Inflammatory macrophage treated with lipopolysaccharide for 4 hours (primary cell): ENCODE measurements around the gene ACTA2.

Experiments used
- DNase-seq: peaks from one replicate; pipeline ENCODE4 v3.0.0-alpha.2; 2020

The ACTA2 gene

GRCh38 chr10:88918191-88918905, 34.2 kb downstream of the ACTA2 start:
- no peak for DNase-seq

DNA sequence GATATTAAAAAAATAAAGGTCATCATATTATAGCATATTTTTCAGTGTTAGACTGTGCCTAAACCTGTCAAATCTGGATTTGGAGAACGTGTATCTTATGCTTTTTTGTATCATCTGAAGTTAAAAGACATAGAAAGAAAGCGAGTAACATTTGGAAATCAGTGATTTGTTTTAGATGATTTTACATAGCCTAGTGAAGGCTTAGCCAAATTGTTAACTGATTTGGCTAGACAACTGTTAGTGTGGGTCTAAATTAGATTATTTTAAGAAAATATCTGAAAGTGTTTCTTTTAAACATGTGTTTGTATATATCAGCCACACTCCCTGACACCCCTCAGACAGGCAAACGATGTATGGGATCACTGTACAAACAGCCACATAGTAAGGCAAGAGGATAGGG, 35.6 kb downstream of the ACTA2 start:
- no peak for DNase-seq

GRCh38 chr10:88916231-88916630, 36.3 kb downstream of the ACTA2 start:
- no peak for DNase-seq

DNA sequence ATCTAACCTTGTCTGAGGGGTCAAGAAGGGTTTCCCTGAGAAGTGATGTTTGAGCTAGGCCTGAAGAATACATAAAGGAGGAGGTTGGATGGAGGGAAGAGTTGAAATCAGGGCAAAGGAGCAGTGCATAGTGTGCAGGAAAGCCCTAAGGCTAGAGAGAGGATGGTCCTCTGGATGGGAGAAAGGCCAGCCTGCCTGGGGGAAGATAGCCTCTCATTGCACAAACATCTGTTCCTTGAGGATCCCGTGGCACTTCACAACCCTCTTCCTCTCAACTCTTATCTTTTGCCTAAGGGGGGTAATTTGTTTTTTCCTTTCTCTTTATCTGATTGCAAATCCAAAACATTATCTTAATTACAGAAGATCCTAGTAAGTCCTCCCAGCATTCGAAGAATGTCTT, 36.8 kb downstream of the ACTA2 start:
- no peak for DNase-seq

- no peak for DNase-seq
Observed at GRCh38 chr10:88913788-88914187, 38.8 kb downstream of the ACTA2 start.

GRCh38 chr10:88913127-88913526, 39.4 kb downstream of the ACTA2 start:
- no peak for DNase-seq

DNA sequence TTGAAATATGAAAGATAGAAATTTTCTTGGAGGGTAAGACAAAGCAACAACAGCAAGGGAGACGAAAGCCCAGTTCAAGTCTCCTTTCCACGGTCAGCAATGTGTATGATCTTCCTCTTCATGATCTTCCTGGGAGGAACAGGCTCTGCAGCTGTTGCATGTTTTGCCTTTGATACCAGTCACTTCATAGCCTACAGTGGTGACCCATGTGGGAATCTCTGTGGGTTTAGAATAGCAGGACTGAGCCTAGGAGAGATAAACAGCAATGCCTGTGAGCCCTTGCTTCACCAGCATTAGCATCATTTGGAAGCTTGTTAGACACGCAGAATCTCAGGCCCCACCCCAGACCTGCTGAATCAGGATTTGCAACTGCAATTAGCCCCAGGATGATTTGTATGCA, 40.7 kb downstream of the ACTA2 start:
- no peak for DNase-seq

DNA sequence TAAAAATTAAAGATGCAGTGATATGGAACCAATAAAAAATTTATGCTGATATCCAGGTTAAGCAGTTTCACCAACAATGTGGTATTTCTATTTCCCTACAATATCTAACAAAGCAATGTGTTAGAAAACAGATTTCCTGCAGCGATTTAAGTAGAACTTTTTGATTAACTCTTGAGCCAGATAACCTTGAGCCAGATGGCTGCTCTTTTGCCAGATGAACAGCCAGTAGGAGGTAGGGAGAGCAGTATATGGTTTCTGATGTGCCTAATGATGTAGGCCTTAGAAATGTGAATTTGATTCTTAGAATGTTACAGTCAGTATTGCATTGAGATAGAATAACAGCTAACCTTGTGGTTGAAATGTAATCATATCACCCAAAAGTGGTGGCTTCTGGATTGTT, 41.5 kb downstream of the ACTA2 start:
- DNase-seq = no peak

DNA sequence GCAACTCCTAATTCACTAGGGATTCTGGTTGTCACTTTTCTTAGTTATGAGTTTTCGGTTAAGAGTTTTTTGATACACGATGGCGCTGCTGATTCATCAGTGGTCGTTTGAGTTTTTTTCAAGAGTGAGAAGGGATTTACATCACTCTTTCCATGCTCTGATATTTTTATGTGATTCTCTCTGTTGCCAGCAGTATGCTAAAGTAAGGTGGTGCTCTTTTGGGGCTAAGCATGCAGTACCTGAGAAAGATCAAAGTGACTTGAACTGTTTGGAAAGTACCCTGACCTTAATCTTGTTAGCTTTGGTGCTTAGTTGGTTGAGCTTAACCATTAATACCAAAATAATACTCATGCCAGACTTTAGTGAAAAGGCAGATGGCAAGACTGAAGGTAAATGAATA, 44.4 kb downstream of the ACTA2 start:
- DNase-seq = no peak

GRCh38 chr10:88906921-88907320, 45.7 kb downstream of the ACTA2 start:
- no peak for DNase-seq

GRCh38 chr10:88903715-88904114, 48.9 kb downstream of the ACTA2 start:
- no peak for DNase-seq

GRCh38 chr10:88901984-88902789, 50.4 kb downstream of the ACTA2 start:
- no peak for DNase-seq

- peak; percentile 94 for DNase-seq
Observed at GRCh38 chr10:88901206-88901983, 51.2 kb downstream of the ACTA2 start.

- DNase-seq = no peak
Observed at GRCh38 chr10:88899886-88900285, 52.7 kb downstream of the ACTA2 start.

- DNase-seq = no peak
Observed at GRCh38 chr10:88898727-88899126, 53.8 kb downstream of the ACTA2 start.

GRCh38 chr10:88896994-88897853, 55.3 kb downstream of the ACTA2 start:
- no peak for DNase-seq

- DNase-seq = no peak
Observed at GRCh38 chr10:88896372-88896993, 56.1 kb downstream of the ACTA2 start.

DNA sequence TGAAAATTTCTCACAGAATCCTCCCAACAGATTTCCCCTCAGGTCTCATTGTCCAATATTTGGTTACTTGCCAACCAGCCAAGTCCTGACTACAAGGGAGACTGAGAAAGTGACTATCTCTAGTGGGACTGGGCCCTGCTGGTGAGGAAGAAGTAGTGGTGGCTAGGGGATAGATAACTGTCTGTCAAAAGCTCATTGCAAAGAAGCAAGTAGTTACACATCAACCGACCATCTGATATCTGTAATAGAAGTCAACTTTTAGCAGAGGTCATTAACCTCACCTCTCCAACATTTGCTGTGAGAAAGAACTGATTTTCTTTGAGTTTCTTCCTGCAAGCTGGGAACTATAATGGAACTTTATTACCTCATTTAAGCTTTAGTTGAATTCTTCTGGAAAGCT, 57.3 kb downstream of the ACTA2 start:
- DNase-seq = no peak

GRCh38 chr10:88893611-88894010, 59.0 kb downstream of the ACTA2 start:
- DNase-seq = no peak

DNA sequence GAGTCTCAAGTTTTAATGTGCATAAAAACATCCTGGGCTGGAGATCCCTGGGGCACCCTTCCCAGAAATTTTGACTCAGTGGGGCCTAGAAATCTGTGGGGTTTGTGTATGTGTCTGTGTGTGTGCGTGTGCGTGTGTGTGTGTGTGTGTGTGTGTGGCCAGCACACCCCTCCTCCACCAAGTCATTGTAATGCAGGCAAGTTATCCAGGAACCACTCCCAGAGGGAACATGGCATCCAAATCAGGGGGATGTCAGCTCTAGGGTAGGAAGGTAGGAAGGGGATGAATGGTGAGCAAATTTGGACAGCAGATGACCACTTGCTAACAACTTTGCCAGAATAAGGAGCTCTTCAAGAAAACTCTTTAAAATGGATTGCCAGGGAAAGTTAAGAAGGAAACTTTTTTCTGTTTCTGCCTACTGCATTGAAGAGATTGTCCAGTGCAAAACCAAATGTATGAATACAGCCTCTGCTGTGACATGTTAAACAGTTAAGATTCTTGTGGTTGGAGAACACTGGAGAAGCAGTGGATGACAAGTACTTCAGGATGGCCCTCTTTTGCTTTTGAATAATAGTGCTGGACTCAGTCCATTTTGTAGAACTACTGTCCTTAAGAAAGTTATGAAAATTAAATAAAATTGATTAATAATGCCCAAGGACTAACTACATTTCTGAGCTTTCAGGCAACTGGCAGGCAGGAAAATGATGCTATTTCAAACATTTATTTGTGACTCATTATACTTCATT, 60.2 kb downstream of the ACTA2 start:
- no peak for DNase-seq

- DNase-seq = peak; percentile 63
Observed at GRCh38 chr10:88890681-88891381, 61.7 kb downstream of the ACTA2 start.
